ENCODE data around the gene SHANK3. TPM values are rescaled to one million over a fixed set of nuclear protein-coding genes. Genes with fewer than 3 reads are reported as not detected.

SHANK3 gene
- total RNA-seq, 1 donor from 2014 or later: 103 TPM

DNA sequence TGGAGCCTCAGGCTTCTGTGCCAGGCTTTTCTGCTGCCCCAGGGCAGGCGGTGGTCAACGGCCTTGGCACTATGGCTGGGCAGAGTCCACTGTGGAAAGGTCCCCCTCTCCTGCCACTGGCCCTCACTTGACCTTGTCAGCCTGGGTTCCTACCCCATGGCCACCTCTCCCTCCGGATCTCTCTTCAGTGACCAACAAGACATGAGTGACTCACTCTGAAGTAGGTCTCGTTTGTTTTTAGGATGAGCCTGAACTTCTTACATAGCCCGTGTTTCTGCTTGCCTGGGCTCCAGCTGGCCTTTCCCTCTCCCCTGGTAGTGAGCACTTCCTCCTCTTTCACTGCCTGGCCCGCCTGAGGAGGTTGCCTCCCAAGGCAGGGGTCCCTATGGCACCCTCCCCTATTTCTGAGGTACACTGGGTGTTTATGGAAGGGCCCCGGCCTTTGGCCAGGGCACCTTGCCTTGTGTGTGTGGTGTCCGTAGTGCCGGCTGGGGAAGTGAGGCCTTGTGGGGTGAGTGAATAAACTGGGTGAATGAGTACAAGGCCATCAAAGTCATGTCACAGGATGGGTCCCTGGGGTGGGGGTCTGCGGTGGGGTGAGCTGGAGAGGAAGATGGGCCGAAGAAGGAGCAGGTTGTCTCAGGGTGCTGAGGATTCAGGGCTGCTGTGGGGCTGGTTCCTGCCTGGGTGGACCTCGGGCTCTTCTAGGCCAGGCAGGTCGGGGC is 5.0 kb downstream of the SHANK3 start:
- DNase-seq (ENCODE audit: extremely low read depth, low read depth, low spot score): no peak

DNA sequence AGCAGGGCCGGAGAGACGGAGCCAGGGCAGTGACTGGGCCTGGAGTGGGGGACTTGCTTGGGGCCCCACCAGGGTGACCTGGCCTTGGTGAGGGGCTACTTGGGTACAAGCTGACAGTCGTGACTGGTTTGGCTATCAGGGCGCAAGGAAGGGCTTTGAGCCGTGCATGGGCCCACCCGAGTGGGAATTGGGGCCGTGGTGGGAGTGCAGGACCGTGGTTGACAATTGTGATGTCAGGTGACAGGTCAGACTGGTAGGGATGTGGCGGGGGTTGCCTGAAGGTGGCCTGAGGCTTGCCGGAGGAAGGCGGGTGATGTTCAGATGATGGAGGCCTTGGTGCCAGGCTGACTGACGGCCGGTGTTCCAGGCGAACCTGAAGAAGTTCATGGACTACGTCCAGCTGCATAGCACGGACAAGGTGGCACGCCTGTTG is 5.6 kb downstream of the SHANK3 start:
- DNase-seq (ENCODE audit: extremely low read depth, low read depth, low spot score): no peak

DNA sequence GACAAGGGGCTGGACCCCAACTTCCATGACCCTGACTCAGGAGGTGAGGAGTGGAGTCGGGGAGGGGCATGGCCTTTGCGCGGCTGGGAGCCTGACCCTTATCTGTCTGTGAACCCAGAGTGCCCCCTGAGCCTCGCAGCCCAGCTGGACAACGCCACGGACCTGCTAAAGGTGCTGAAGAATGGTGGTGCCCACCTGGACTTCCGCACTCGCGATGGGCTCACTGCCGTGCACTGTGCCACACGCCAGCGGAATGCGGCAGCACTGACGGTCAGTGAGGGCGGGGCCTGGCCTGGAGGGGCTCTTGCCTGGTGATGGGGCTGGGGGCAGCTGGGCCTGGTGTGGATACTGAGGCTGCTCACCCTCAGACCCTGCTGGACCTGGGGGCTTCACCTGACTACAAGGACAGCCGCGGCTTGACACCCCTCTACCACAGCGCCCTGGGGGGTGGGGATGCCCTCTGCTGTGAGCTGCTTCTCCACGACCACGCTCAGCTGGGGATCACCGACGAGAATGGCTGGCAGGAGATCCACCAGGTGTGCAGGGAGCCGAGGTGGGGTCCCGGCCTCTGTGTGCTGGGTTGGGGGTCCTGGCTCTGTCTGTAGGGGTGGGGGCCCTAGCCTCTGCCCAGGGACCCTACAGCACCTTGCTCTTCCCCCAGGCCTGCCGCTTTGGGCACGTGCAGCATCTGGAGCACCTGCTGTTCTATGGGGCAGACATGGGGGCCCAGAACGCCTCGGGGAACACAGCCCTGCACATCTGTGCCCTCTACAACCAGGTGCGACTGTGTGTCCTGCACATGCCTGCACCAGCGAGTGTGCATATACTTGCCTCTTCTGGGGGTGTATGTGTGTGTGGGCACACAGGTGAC is 6.3 kb downstream of the SHANK3 start:
- DNase-seq (ENCODE audit: extremely low read depth, low read depth, low spot score): no peak

- no peak for DNase-seq (ENCODE audit: extremely low read depth, low read depth, low spot score)
These were observed 10.7 kb downstream of the SHANK3 start for GRCh38 chr22:50683086-50683993.

GRCh38 chr22:50683994-50684371 is 11.4 kb downstream of the SHANK3 start:
- no peak for DNase-seq (ENCODE audit: extremely low read depth, low read depth, low spot score)

DNA sequence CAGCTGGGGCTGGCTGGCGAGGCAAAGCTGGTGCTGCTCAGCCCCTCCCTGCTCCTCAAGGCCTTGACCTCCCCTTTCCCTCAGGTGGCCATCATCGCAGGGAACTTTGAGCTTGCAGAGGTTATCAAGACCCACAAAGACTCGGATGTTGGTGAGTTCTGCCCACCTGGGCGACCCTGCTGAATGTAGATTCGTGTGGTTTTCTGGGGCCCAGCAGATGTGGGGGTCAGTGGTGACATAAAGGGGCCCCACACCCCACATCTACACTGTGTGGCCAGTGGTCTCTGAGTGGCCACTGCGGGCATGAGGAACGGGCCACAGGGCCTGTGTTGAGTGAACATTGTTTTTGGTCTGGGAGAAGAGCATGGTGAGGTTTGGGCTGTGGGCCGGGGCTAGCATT is 11.9 kb downstream of the SHANK3 start:
- no peak for DNase-seq (ENCODE audit: extremely low read depth, low read depth, low spot score)

DNA sequence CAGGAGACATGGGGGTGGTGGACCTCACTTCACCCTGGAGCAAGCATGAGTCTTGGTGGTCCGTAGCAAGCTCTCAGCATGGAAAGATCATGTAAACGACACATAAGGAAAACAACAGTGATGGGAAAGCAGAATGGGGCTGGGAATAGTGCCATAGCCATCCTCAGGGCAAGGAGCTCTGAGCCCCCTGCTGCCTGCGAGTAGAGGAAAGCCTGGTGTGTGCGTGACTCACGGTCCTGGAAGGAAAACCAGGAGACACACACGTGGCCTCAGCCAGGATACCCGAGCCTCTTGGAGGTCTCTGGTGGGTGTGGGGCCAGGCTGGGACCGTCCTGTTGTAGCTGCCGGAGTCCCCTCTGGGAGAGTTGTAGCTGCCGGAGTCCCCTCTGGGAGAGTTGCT is 12.4 kb downstream of the SHANK3 start:
- DNase-seq (ENCODE audit: extremely low read depth, low read depth, low spot score): no peak

- no peak for DNase-seq (ENCODE audit: extremely low read depth, low read depth, low spot score)
These were observed 14.2 kb downstream of the SHANK3 start for GRCh38 chr22:50686794-50687193.

- no peak for DNase-seq (ENCODE audit: extremely low read depth, low read depth, low spot score)
These were observed 15.2 kb downstream of the SHANK3 start for GRCh38 chr22:50687829-50688228.

DNA sequence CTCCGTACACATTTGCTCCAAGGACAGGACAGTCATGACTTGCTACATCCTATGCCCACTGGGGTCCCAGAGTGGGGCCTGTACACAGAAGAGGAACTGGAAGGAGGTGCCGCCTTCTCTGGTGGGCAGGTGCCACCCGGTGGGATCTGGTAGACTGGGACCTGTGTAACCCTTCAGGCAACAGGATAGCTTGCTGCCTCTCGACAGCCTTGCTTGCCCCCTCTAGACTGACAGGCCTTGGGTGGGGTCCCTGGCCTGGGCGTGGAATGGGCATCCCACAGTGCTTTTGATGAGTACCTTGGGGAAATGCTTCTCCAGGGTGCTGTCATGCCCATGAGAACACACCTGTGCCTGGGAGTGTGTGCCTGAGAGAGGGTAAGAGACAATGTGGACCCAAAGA is 15.8 kb downstream of the SHANK3 start:
- no peak for DNase-seq (ENCODE audit: extremely low read depth, low read depth, low spot score)

GRCh38 chr22:50691521-50691920 is 18.9 kb downstream of the SHANK3 start:
- DNase-seq (ENCODE audit: extremely low read depth, low read depth, low spot score): no peak

- no peak for DNase-seq (ENCODE audit: extremely low read depth, low read depth, low spot score)
These were observed 20.8 kb downstream of the SHANK3 start for GRCh38 chr22:50693462-50693861.

DNA sequence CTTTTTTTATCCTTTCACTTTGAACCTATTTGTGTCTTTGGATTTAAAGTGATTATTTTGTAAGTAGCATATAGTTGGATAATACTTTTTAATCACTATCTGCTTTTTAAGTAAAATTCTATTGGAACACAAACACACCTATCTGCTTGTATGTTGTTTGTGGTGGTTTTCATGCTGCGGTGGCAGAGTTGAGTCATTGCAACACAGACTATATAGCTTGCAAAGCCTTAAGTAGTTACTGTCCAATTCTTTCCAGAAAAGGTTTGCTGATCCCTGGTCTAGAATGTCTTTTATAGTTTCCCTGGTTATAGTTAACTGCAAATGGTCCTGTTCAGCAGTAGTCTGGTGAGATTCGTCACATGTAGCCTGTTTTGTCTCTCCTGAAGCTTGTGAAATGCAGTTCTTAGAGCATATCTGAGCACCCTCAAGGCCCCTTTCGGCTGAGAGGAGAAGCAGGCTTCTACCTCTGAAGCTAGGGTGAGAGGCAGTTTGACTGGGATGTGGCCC is 21.5 kb downstream of the SHANK3 start:
- DNase-seq (ENCODE audit: extremely low read depth, low read depth, low spot score): no peak

DNA sequence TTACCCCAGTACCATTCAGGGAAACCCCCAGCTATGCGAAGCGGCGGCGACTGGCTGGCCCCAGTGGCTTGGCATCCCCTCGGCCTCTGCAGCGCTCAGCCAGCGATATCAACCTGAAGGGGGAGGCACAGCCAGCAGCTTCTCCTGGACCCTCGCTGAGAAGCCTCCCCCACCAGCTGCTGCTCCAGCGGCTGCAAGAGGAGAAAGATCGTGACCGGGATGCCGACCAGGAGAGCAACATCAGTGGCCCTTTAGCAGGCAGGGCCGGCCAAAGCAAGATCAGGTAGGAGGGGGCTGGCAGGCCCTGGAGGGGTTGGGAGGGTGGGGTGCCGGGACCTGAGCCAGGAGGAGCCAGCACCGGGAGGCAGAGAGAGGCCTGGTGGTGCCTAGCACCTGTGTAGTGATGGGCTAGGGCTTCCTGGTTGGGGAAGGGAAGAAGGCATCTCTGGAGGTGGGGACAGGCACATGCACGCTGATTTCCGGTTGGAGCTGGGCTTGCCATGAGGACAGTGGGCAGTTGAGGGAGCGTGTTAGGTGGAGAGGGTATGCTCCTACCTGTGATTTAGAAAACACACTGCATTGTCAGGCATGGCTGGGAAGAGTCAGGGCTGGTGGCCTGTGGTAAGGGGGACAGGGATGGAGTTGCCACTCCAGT is 22.3 kb downstream of the SHANK3 start:
- DNase-seq (ENCODE audit: extremely low read depth, low read depth, low spot score): no peak

DNA sequence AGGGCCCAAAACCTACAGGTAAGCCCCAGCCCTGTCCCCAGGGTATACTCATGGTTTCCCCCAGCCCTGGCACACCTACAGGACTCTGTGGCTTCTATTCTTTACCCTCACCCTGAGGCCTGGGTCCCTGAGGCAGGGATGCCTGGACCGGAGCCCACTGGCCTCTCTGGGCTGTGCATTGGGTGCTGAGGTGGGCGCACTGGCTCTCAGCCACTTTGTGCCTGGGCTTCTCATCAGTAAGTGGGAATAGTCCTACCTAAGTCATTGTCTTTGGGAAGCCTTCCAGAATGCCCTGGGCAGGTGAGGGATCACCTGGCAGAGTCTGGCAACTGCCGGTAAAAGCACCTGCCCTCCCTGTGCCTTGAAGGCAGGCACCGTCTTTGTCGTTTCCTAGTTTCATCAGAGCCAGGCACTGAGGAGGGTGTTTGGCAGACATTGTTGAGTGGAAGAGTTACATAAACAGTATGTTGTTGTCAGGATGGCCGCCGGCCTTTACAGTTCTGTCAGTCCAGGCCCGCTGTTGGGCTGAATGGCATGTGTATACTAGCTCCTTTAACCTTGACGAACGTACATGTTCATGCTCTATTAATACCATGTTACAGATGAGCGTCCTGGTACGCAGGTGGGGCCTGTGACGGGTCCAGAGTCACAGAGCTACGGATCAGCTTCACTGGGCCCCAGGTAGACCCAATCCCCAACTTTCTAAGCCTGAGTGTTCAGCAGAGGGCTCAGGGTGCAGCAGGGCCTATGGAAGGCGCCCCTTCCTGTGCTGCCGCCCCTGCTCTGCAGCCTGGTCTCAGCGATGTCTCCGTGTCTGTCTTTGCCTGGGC is 23.0 kb downstream of the SHANK3 start:
- DNase-seq (ENCODE audit: extremely low read depth, low read depth, low spot score): no peak

- DNase-seq (ENCODE audit: extremely low read depth, low read depth, low spot score): no peak
These were observed 23.7 kb downstream of the SHANK3 start for GRCh38 chr22:50696251-50696798.

- DNase-seq (ENCODE audit: extremely low read depth, low read depth, low spot score): no peak
These were observed 24.4 kb downstream of the SHANK3 start for GRCh38 chr22:50696799-50697561.
